Stimulated activated CD8-positive, alpha-beta memory T cell treated with anti-CD3 and anti-CD28 coated beads, Interleukin-12 subunit alpha, Interleukin-12 subunit beta, amount 100 ng/mL, for 1 hour (primary cell): Measurements from ENCODE around the gene NUP85.
"Not testable (repeated sequence)": the region's sequence is repeated elsewhere in the genome, so short reads cannot be mapped to it uniquely, and the experiment has no call there.

ENCODE experiments used
- DNase-seq: peaks from one replicate; pipeline ENCODE4 v3.0.0-alpha.2; 2020; ENCODE audit warnings: low read depth

Gene NUP85

DNA sequence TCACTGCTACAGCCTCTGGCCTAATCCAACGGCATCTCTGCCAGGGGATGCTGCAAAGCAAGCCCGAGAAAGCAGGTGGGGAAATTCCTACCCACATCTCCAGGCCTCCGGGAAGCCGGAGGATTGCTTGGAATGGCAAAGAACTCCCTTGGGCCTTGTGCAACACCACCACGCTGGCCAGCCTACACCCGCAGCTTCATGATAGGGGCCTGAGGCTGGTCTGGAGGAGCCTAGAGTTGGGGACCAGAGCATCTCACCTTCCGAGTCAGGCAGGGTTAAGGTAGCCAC is 35.6 kb downstream of the NUP85 start:
- no peak for DNase-seq

DNA sequence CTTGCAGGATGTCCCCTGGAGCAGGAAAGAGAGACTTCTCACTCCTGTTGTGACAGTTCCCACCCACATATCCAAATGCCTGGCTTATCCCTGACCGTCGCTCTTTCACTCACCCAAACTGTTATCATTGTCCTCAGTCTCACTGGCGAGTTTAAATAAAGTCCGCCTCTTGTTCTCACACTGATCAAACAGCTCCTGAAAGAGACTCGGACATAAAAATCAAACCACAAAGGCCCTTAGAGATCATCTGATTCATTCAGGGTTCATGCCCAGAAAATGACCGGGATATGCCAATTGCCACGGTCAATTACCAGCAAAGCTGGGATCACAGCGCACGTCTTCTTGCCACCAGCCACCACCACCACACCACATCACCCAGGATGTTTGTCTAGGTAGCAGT is 36.0 kb downstream of the NUP85 start:
- no peak for DNase-seq

DNA sequence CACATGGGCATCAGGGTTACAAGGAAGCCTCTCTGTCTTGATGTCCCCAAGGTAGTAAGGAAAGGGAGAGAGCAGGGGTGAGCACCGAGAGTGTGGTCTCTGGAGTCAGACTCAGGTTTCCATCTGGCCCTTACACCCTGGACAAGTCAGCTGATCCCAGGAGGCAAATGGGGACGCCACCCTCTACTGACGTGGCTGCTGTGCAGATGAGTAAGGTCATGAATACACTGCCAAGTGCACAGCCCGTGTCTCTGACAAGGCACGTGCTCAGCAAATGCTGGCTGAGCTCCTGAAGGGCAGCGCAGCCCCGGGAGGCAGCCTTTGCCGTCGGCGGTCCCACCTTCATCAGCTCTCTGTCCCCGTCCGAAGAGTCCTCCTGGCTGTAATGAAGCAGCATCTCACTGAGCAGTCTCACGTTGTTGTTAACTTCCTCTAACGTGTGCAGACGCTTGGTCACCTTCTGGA is 36.5 kb downstream of the NUP85 start:
- DNase-seq, result no peak

DNA sequence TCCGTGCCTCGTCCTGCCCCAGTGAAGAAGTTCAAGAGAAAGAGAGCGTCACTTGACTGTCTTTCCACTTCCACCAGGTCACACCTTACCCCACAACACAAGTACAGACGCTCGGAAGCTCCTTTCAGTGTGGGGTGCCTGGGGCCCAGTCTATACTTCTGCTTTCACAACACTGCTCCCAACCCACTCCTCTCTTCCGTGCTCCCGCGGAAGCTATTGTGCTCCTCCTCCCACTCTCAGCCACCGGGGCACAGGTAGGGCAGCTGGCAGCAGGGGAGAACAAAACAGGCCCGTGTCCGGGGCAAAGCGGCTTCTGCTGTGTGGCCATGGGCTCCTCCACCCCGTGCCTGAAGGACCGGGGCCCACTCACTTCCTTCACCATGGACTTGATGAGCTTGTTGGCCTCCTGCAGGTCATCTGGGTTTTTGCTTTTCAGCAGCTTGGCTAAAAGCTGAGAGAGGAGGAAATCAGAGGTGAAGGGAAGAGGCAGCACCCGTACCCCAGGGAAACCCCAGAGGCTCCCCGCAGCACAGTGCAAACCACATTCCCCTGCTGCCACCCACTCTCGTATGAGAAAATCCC is 37.1 kb downstream of the NUP85 start:
- no peak for DNase-seq

DNA sequence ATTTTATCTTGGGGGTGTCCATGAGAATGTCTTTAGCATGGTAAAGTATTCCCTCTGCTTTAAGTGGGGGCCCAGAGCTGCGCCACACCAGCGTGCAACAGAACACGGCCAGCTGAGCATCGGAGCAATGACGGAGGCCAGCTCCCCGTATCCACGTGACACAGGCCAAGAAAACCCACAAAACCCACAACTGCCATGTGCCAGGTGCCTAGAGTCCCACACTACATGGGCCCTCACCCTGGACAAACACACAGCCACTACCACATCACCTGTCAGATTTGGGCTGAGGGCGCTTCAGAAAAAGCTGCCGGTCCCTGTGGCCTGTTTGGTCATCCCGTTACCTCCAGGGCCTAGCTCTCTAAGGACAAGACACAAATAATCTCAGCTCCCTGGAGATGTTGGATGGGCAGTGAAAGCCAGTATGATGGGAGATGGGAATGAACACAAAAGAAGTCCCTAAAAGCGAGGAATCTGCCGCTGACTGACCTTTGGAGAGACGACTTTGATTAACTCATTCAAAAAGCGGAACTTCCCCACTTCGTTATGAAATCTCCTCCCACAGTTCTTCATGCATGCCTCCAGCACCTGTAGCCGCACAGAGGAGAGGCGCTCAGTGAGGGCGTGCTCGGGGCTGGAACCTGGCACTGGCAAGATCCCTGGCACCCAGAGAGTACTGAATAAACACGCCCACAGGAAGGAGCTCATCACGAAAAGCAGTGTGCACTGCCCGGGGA is 38.8 kb downstream of the NUP85 start:
- no peak for DNase-seq

DNA sequence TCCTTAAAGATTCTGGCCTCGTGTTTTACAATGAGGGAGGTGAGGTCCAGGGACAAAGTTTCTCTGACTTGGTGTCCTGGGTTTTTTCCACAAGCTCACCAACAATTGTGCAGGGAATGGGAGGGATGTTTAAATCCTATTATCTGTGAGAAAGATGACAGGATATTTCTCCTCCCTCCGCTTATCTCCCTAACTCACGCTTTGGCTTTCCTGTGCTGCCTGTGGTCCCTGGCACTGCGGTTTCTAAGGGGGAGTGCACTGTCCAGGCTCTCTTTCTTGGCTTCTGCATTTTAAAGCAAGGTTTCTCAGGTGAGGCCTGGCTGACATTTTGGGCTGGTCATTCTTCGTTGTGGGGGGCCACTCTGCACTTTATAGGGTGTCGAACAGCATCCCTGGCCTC is 39.5 kb downstream of the NUP85 start:
- no peak for DNase-seq

DNA sequence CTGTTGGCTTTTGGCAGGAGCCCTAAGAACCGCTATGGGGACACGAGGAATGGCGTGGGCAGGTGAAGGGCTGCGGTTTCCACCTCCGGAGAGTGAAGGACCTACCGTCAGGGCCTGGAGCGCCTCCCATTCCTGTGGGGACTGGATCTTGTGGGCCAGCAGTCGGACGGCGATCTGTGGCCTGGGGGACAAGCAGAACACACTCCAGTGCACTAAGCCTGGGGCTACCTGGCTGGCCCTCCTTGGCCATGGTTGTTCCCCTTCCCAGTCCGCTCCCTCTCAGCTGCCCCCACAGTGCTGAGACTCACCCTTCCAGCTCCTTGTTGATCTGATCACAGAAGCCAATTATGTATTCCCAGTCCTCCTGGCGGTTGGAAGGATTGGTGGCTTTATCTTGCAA is 40.9 kb downstream of the NUP85 start:
- no peak for DNase-seq

DNA sequence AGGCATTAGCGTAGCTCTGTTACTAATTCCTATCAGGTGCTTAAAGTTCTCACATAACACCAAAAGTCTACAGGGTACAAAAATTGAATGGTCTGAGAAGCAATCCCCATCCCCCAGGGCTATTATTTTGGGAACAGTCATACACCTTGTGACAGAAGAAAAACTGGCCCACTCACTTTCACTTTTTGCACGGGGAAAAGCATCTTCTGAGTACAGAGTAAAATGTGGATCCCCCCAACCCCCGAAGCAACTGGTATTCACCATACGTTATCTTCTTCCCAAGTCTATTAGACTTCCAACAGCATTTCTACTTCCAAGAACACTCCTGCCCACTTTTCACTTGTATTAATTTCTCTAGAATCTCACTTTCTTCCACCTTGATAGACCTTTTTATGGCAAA is 44.1 kb downstream of the NUP85 start:
- DNase-seq, result no peak

DNA sequence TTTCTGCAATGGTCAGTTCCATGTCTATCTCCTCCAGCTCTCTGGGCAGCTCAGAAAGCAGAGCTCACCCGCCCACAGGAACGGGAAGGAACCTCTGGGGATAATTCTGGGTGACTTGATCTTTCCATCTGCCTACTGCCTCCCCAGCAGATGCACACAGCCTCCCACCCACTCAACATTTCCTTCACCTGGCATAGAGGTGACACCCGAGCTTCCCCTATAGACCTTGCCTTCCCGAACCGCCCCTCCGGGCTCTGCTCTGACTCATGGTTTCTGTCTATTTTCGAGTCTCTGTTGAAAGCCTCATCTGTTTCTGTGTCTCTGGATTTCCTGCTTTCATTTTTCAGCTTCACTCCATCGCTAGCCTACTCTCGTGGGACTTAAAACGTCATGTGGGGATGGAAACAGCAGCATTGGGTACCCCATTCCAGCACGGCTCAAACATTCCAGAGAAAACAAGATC is 44.6 kb downstream of the NUP85 start:
- DNase-seq, result peak; percentile 54

DNA sequence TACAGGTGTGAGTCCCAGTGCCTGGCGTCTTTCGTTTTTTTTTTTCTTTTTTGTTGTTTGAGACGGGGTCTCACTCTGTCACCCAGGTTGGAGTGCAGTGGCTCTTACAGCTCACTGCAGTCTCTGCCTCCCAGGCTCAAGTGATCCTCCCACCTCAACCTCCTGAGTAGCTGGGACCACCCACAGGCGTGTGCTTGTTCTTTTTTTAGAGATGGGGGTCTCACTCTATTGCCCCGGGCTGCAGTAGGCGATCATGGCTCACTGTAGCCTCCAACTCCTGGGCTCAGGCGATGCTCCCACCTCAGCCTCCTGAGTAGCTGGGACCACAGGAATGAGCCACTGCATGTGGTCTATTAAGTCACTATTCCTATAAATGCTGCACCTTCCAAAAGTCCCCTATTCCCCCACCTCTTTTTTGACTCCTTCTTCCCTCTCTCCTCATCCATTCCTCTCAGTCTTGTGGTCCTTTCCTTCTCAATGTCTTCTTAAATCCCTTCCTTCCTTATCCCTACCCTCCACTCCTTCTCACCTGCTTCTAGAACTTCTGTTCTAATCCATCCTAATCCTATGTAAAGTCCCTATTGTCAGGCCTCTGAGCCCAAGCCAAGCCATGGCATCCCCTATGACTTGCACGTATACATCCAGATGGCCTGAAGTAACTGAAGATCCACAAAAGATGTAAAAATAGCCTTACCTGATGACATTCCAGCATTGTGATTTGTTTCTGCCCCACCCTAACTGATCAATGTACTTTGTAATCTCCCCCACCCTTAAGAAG is 46.7 kb downstream of the NUP85 start:
- no peak for DNase-seq

DNA sequence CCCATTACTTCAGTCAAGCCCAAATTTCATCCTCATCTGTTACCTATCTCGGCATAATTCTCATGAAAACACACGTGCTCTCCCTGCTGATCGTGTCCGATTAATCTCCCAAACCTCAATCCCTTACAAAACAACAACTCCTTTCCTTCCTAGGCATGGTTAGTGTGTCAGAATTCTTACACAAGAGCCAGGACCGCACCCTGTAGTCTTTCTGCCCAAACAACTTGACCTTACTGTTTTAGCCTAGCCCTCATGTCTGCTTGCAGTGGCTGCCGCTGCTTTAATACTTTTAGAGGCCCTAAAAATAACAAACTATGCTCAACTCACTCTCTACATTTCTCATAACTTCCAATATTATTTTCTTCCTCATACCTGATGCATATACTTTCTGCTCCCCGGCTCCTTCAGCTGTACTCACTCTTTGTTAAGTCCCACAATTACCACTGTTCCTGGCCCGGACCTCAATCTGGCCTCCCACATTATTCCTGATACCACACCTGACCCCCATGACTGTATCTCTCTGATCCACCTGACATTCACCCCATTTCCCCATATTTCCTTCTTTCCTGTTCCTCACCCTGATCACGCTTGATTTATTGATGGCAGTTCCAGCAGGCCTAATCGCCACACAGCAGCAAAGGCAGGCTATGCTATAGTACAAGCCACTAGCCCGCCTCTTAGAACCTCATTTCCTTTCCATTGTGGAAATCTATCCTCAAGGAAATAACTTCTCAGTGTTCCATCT is 50.6 kb downstream of the NUP85 start:
- not testable (repeated sequence) for DNase-seq

DNA sequence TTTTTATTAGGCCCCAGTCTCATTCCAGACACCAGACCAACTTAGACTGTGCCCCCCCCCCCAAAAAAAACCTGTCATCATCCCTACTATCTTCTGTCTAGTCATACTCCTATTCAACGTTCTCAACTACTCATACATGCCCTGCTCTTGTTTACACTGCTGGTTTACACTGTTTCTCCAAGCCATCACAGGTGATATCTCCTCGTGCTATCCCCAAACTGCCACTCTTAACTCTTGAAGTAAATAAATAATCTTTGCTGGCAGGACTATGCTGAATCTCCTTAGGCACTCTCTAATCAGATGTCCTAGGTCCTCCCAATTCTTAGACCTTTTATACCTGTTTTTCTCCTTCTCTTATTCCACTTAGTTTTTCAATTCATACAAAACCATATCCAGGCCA is 51.7 kb downstream of the NUP85 start:
- not testable (repeated sequence) for DNase-seq

DNA sequence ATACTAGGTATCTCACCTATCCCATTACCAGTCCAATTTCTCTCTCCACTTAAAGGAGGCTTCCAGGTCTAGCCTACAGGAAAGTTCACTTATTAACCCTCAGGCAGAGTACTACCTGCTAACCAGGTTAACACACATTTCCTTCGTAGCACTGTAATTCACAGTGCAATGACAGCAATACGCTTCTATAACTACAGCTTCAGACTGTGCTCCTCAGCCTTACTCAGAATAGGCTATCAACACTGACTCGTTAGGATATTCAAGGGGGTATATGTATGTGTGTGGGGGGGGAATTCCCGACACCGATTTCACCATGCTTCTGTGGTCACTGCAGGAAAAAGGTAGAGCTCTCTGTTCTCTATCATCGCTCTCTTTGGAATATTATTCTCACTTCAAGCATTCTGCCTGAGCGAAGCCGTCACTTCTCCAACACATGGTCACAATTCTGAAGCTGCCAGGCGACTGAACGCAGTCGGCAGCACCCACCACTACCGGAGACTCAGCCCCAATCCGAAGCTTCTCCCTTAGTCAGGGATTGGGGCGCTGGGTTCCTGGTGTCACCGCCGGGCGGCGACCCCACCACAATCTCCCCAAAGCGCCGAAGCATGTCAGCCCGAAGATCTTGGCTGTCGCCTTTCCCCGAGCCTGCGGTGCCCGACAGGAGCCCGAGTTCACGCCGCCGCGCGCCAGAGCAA is 55.3 kb downstream of the NUP85 start:
- no peak for DNase-seq

DNA sequence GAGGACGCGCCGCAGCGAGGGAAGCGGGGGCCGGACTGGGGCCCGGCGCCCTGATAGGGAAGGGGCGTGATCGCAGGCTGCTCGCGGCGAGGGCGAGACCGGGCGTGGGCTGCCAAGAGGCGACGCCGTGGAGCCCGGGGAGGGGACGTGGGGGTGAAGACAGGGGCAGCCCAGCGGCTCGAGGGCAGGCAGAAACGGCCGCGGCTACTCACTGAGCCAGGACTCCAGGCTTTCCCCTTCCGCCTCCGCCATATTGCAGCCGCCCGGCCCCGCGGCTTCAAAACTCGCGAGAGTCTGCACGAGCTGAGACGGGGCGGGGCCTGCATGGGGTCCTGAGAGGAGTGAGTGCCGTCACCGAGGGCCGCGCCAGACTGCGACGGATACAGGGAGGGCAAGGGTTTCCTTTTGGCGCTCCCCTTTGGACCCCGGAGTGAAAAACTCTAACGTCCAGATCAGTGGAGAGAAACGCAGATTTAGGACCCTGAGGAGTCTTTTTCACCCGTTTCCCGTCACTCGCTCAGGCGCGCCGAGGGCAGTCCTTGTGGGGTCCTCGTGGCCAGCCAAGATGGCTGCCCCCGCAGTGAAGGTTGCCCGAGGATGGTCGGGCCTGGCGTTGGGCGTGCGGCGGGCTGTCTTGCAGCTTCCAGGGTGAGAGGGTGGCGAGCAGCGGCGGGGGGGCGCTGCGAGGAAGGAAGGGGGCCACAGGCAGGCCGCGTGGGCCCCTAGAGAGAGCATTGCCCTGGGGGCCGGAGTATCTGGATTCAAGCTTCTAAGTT is 56.0 kb downstream of the NUP85 start, which contains the start of the genes GGA3 and MRPS7:
Gene GGA3, minus strand, starts transcription at position 271 of the 776 bp plus-strand sequence. Its CDS starts 19 bp downstream, at position 252.
Gene MRPS7, plus strand, starts transcription at position 544 of the 776 bp plus-strand sequence. Its CDS starts 22 bp downstream, at position 566.
- DNase-seq, result peak; percentile 89

DNA sequence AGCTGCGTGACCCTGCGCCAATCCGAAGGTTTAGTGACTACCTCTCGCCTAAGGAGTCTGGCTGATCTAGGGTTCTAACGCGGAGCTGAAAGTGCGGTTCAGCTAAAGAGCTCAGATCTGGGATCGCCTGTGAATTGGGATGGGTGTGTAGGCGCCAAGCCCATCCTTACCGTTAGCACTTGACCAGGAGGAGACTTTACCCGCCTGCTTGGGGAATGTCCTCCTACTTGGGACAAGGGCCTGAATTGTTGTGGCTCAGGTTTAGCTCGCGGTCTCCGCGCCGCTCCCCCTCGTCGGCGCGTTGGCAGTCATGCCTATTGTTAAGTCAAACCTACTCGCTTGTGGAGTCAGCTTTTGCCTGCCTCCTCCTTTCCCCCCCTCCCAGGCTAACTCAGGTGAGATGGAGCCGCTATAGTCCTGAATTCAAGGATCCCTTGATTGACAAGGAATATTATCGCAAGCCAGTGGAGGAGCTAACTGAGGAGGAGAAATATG is 56.7 kb downstream of the NUP85 start:
- DNase-seq, result no peak

DNA sequence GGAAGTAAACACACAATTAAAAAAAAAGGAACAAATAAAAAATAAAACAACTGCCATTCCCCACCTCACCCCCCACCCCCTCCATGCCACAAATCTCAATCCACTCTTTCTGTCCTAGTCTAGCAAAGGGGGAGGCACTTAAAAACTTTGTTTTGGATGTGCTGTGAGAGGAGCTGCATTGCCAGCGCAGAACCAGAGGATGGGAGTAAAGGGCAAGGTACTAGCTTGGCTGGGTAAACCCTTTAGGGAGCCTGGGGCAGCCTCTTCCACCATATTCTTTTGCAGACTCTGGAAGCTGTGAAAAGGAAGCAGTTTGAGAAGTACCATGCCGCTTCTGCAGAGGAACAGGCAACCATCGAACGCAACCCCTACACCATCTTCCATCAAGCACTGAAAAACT is 57.6 kb downstream of the NUP85 start:
- DNase-seq, result no peak

DNA sequence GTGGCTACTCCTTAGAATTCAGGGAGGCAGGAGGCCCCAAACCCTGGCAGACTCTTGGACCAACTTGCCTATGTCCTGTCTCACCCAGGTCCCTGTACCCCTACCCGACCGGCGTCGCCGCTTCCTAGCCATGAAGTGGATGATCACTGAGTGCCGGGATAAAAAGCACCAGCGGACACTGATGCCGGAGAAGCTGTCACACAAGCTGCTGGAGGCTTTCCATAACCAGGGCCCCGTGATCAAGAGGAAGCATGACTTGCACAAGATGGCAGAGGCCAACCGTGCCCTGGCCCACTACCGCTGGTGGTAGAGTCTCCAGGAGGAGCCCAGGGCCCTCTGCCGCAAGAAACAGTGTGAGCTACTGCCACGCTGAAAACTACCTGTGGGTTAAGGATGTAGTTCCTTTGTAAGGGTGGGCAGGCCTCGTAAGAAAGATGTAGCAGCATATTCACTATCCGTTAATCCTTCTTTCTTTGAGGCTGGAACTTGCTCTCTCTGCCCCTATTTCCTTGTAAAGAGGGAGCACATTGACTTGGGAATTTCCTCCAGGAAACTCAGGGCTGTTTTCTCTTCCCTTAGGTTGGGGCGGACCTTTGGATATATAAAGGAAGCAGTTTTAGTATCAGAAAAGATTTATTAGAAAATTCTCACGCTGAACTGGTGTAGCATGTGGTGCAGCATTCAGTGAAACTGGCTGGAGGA is 60.3 kb downstream of the NUP85 start:
- no peak for DNase-seq

DNA sequence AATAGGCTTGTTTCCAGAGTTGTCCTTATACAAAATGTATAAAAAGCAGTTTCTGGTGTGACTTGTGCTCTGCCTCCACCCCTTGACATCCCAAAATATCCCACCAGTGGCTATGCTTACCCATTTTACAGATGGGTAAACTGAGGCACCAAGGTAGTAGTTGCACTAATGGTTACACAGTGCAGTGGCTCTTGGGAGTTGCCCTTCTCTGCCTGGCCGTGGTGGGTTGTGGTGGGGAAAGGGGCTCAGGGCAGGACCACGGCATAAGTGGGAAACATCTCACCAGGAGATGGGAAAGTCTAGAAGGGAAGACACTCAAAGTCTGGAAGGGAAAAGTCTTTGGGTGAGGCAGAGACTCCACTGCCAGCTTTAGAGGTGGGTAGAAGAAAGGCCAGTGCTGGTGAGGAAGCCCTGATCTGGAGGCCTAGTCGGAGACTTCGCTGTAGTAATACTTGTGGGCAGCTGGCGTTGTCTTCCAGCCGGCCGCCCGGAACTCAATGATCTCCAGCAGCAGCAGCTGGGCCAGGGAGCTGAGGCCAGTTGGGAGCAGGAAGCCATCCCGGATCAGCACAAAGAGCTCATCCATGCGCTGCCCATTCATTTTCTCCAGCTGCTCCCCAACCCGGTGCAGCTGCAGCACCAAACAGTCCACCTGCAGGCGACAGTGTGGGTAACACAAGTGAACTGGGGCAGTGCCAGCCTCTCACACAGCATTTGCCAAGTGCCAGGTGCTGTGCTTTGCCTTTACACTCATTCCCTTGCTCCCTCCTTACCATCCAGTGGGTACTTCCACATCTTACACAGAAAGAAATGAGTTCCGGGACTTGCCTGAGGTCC is 61.1 kb downstream of the NUP85 start:
- DNase-seq, result no peak

DNA sequence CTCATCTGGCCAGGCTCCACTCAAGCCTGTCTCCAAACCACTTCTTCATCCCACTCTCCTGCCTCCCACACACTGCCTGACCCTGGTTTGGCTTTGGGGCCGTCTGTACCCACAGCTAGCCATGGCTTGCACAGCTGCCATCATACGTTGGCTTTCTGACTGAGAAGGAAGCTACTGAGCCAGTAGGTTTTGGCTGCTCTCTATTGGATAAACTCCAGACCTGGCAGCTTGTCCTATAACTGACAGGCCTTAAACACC is 61.6 kb downstream of the NUP85 start:
- no peak for DNase-seq
